PC-3 (cell line): ENCODE data around the gene CDH6.

Source experiments
- EZH2 ChIP-seq: fragments of 300-600 bp; sonication (generic); IDR thresholded peaks from one replicate; pipeline ENCODE4 v1.6.1; 2017; ENCODE audit warnings: antibody characterized with exemption, mild to moderate bottlenecking, low read length; ENCODE audit not compliant: unreplicated experiment
- EZH2phosphoT487 ChIP-seq: fragments of 300-600 bp; sonication (generic); IDR thresholded peaks from 2 replicates; pipeline ENCODE4 v1.6.1; 2018; ENCODE audit warnings: mild to moderate bottlenecking, antibody characterized with exemption, low read length, borderline replicate concordance
- TF ChIP-seq, protein P1 (sequence below): fragments of 300-600 bp; sonication (generic); conservative IDR thresholded peaks from 2 replicates; pipeline ENCODE4 v1.5.1; 2017; ENCODE audit warnings: antibody characterized with exemption, low read depth, mild to moderate bottlenecking, low read length

DNA sequence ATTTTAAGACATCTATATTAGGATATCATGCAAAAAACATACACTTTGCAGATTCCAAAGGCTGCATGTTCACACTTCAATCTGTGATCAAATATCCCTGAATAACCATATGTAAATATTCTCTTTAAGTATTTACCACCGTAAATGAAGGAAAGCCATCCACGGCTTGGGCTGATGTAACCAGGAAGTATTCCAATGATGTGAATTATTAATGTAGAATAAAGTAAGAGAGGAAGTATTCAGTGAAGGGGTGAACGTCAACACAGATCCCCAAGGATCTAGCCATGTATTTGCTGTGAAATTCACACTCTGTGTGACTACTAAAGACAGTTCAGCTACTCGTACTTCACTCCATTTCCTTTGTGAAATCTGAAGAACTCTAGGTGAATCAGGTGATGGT lies 75.2 kb downstream of the CDH6 start:
- TF ChIP-seq, protein P1, sequence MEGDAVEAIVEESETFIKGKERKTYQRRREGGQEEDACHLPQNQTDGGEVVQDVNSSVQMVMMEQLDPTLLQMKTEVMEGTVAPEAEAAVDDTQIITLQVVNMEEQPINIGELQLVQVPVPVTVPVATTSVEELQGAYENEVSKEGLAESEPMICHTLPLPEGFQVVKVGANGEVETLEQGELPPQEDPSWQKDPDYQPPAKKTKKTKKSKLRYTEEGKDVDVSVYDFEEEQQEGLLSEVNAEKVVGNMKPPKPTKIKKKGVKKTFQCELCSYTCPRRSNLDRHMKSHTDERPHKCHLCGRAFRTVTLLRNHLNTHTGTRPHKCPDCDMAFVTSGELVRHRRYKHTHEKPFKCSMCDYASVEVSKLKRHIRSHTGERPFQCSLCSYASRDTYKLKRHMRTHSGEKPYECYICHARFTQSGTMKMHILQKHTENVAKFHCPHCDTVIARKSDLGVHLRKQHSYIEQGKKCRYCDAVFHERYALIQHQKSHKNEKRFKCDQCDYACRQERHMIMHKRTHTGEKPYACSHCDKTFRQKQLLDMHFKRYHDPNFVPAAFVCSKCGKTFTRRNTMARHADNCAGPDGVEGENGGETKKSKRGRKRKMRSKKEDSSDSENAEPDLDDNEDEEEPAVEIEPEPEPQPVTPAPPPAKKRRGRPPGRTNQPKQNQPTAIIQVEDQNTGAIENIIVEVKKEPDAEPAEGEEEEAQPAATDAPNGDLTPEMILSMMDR: no peak
- TF ChIP-seq EZH2 (no peak), EZH2phosphoT487 (no peak)
